Lung (tissue), 12 donors: ENCODE results near the gene OR4C45. TPM values are rescaled to one million over a fixed set of nuclear protein-coding genes. Genes with fewer than 3 reads are reported as not detected.
"Not testable (repeated sequence)": the region's sequence is repeated elsewhere in the genome, so short reads cannot be mapped to it uniquely, and the experiment has no call there.

Experiments
- ATAC-seq: fragments of 200-7000 bp; cut with Tn5 transposase; one replicate; pipeline ENCODE4 v1.9.1; 2020; ENCODE audit warnings: moderate number of reproducible peaks; ENCODE audit not compliant: insufficient read depth, low FRiP score
- DNase-seq, 3 donors: peaks; one replicate each; pipeline ENCODE4 v3.0.0-alpha.2; 2013 to 2017
- H3K27ac ChIP-seq, 2 donors: one replicate each; pipeline ENCODE4 v1.5.1; 2013; ENCODE audit warnings: mild to moderate bottlenecking in 2 of 2, moderate library complexity in 2 of 2, control low read depth in 1 of 2, inconsistent platforms in 1 of 2, low read depth in 1 of 2, low read length in 1 of 2
- H3K27me3 ChIP-seq, 3 donors: one replicate each; pipeline ENCODE4 v1.5.1; 2013; ENCODE audit warnings: low read length in 2 of 3; ENCODE audit not compliant: control insufficient read depth in 3 of 3, insufficient read depth in 3 of 3
- H3K36me3 ChIP-seq, 4 donors: one replicate each; pipeline ENCODE4 v1.5.1; 2013; ENCODE audit warnings: low read length in 4 of 4, mild to moderate bottlenecking in 1 of 4, moderate library complexity in 1 of 4; ENCODE audit not compliant: control insufficient read depth in 4 of 4, insufficient read depth in 4 of 4
- H3K4me1 ChIP-seq, 5 donors: one replicate each; pipeline ENCODE4 v1.5.1; 2013; ENCODE audit warnings: low read length in 5 of 5, mild to moderate bottlenecking in 2 of 5, moderate library complexity in 1 of 5; ENCODE audit not compliant: control insufficient read depth in 5 of 5, insufficient read depth in 5 of 5
- H3K4me3 ChIP-seq: one replicate; pipeline ENCODE4 v1.5.1; 2013; ENCODE audit warnings: mild to moderate bottlenecking, control low read depth, moderate library complexity
- H3K9ac ChIP-seq, 2 donors: one replicate each; pipeline ENCODE4 v1.5.1; 2013; ENCODE audit warnings: low read length in 2 of 2, control low read depth in 1 of 2; ENCODE audit not compliant: insufficient read depth in 1 of 2
- H3K9me3 ChIP-seq, 4 donors: one replicate each; pipeline ENCODE4 v1.5.1; 2013; ENCODE audit warnings: low read length in 3 of 4, mild to moderate bottlenecking in 1 of 4, moderate library complexity in 1 of 4; ENCODE audit not compliant: control insufficient read depth in 4 of 4, insufficient read depth in 3 of 4
- CTCF ChIP-seq: IDR thresholded peaks from 2 replicates; pipeline ENCODE4 v1.5.1; 2012; ENCODE audit warnings: mild to moderate bottlenecking; ENCODE audit errors: control extremely low read depth, extremely low read depth
- WGBS, 2 donors: extraction: QIAGEN DNeasy Blood & Tissue Kit; methylation state at CpG; one replicate each; pipeline ENCODE4 v1.1.7; 2013; 5-methylcytosine and 5-hydroxymethylcytosine counted together
- polyA plus RNA-seq, 2 donors: library from polyadenylated mRNA; stranded (reverse); fragments of 200-250 nt; gene quantifications; one replicate each; pipeline ENCODE4 v1.2.1, GENCODE V29; 2013
- total RNA-seq, 2 donors: library from RNA; depleted of rRNA in 1 of 2; stranded (reverse); fragments of >200 nt in 1 of 2; gene quantifications; one replicate each; pipeline ENCODE4 v1.2.1, GENCODE V29; 2014 to 2021
- donor health status: control.
- donor health status: control.
- donor health status: Bipolar disorder and iron deficiency.
- donor health status: healthy.
- donor health status: DM: yes; HTN: yes; CAD: no.

The OR4C45 gene
- total and polyA plus RNA-seq, 4 donors = not detected

- no peaks in the 10 kb centered on the region for H3K4me1 ChIP-seq
- no peaks in the 10 kb centered on the region for H3K27me3 ChIP-seq
- H3K9me3 ChIP-seq = peaks cover 0 to 50% (median 12%) of the 10 kb centered on the region in 4 donors
- H3K4me3 ChIP-seq = no peak overlapping the region
- WGBS, 2 donors = 90% methylated on average over 6 of the region's 6 CpGs
- no peaks in the 10 kb centered on the region for H3K36me3 ChIP-seq
- no peak overlapping the region for H3K27ac ChIP-seq
- DNase-seq = no peak
- ATAC-seq = no peak
- TF ChIP-seq CTCF = no peak
- no peak overlapping the region for H3K9ac ChIP-seq
Observed at GRCh38 chr11:50074161-50074560, 41.5 kb downstream of the OR4C45 start.

DNA sequence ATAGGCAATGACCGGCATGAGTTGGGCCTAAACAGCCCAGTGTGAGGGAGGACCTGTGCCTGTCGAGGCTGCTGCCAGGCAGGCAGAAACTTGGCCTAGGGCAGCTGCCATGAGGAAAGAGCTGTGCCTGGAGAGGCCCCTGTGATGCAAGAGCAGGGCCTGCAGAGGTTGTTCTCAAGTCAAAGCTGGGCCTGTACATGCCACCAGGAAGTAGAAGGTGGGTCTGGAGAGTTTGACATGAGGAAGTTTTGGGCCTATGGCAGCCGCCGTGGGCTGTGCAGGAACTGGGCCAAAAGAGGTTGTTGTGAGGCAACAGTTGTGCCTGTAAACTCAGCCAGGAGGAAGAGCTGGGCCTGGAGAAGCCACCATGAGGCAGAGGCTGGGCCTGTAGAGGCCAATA lies 43.2 kb downstream of the OR4C45 start:
- Histone ChIP-seq H3K9me3 (peaks cover 0 to 50% (median 16%) of the 10 kb centered on the region in 4 donors), H3K4me1 (no peaks in the 10 kb centered on the region), H3K36me3 (no peaks in the 10 kb centered on the region), H3K4me3 (no peak overlapping the region), H3K27me3 (no peaks in the 10 kb centered on the region), H3K27ac (no peak overlapping the region), H3K9ac (no peak overlapping the region)
- DNase-seq (no peak), ATAC-seq (no peak)
- no peak for TF ChIP-seq CTCF
- WGBS, 2 donors = 69% methylated on average over 4 of the region's 4 CpGs

- DNase-seq = no peak
- WGBS, 2 donors = 74 to 86% methylated on average over 5 of the region's 5 CpGs
- H3K4me1 ChIP-seq = no peaks in the 10 kb centered on the region
- no peak overlapping the region for H3K4me3 ChIP-seq
- H3K36me3 ChIP-seq = no peaks in the 10 kb centered on the region
- H3K27ac ChIP-seq = no peak overlapping the region
- no peak for ATAC-seq
- peaks cover 0 to 43% (median 13%) of the 10 kb centered on the region in 4 donors for H3K9me3 ChIP-seq
- H3K27me3 ChIP-seq = no peaks in the 10 kb centered on the region
- no peak overlapping the region for H3K9ac ChIP-seq
- TF ChIP-seq CTCF = no peak
Observed at GRCh38 chr11:50077526-50077925, 44.9 kb downstream of the OR4C45 start.

- Histone ChIP-seq H3K36me3 (no peaks in the 10 kb centered on the region), H3K4me3 (no peak overlapping the region), H3K9me3 (peaks cover 0 to 39% (median 13%) of the 10 kb centered on the region in 4 donors), H3K27me3 (no peaks in the 10 kb centered on the region), H3K27ac (no peak overlapping the region), H3K9ac (no peak overlapping the region), H3K4me1 (no peaks in the 10 kb centered on the region)
- TF ChIP-seq CTCF = no peak
- WGBS, 2 donors = 69 to 83% methylated on average over 1 of the region's 1 CpG
- no peak for DNase-seq
- ATAC-seq = no peak
Observed at GRCh38 chr11:50078001-50078400, 45.3 kb downstream of the OR4C45 start.

- ATAC-seq, H3K4me1 ChIP-seq, H3K27me3 ChIP-seq, H3K27ac ChIP-seq, H3K9ac ChIP-seq, H3K36me3 ChIP-seq, H3K4me3 ChIP-seq, DNase-seq: not testable (repeated sequence)
- peaks cover 0 to 29% (median 13%) of the 10 kb centered on the region in 4 donors for H3K9me3 ChIP-seq
Observed at GRCh38 chr11:50078946-50079345, 46.3 kb downstream of the OR4C45 start.
